Ishikawa (cell line): ENCODE data around the gene SPATA21.

Experiments
- EP300 ChIP-seq: IDR thresholded peaks from 2 replicates; pipeline ENCODE4 v1.6.1; 2012; ENCODE audit warnings: borderline replicate concordance
- REST ChIP-seq: IDR thresholded peaks from 2 replicates; pipeline ENCODE4 v1.6.1; 2012; ENCODE audit warnings: low read depth, mild to moderate bottlenecking
- YY1 ChIP-seq: IDR thresholded peaks from 2 replicates; pipeline ENCODE4 v1.6.1; 2012; ENCODE audit warnings: low read depth

GRCh38 chr1:16420424-16421118 lies 16.7 kb downstream of the SPATA21 start:
- TF ChIP-seq YY1 = no peak
- no peak for TF ChIP-seq EP300
- no peak for TF ChIP-seq REST
